ENCODE measurements around the gene LONRF2.

- no peak for TF ChIP-seq YY1 (IDR thresholded peaks at IDR 0.05; ENCODE audit: insufficient read depth, insufficient read length)
- no peak for TF ChIP-seq ZNF274 (IDR thresholded peaks at IDR 0.05; ENCODE audit: low read depth, low read length)
- no peak for TF ChIP-seq SUZ12 (IDR thresholded peaks at IDR 0.05; ENCODE audit: extremely low read depth, insufficient read depth, insufficient read length)
These were observed 86.1 kb downstream of the LONRF2 start for GRCh38 chr2:100236166-100236565.
